CD4-positive, alpha-beta T cell treated with Interferon alpha-2 for 1 hour (primary cell): ENCODE data around the gene CT45A9.
"Not testable (repeated sequence)": the region's sequence is repeated elsewhere in the genome, so short reads cannot be mapped to it uniquely, and the experiment has no call there.

Source experiments
- DNase-seq, 2 donors: peaks; one replicate each; pipeline ENCODE4 v3.0.0-alpha.2; 2020 to 2022

The CT45A9 gene

GRCh38 chrX:135871712-135872111 is at the start of gene CT45A9:
Gene CT45A9 (minus strand): TSS chrX:135871812. CDS start chrX:135868061, 3,751 bp downstream.
- not testable (repeated sequence) for DNase-seq

GRCh38 chrX:135920516-135920915 is 48.9 kb upstream of the CT45A9 start:
- DNase-seq, result not testable (repeated sequence)

- DNase-seq, result no peak
Observed at GRCh38 chrX:135914404-135914803, 42.8 kb upstream of the CT45A9 start.

GRCh38 chrX:135910251-135910650 is 38.6 kb upstream of the CT45A9 start:
- DNase-seq, result no peak

- DNase-seq, result no peak
Observed at GRCh38 chrX:135893294-135893817, 21.7 kb upstream of the CT45A9 start, which contains the start of the genes CT45A10 and SAGE1. Gene CT45A10 (minus strand): TSS chrX:135893444. CDS start chrX:135885344, 8,100 bp downstream. Gene SAGE1 (plus strand): TSS chrX:135893716. CDS start chrX:135896243, 2,527 bp downstream.

GRCh38 chrX:135892781-135893180 is 21.2 kb upstream of the CT45A9 start:
- DNase-seq, result no peak

GRCh38 chrX:135890087-135890585 is 18.5 kb upstream of the CT45A9 start:
- DNase-seq, result no peak

- DNase-seq, result not testable (repeated sequence)
Observed at GRCh38 chrX:135888976-135889375, 17.4 kb upstream of the CT45A9 start.

- not testable (repeated sequence) for DNase-seq
Observed at GRCh38 chrX:135888230-135888629, 16.6 kb upstream of the CT45A9 start.

GRCh38 chrX:135882741-135883140 is 11.1 kb upstream of the CT45A9 start:
- DNase-seq, result not testable (repeated sequence)

- not testable (repeated sequence) for DNase-seq
Observed at GRCh38 chrX:135854438-135854837, 17.2 kb downstream of the CT45A9 start, which contains the start of gene CT45A8. Gene CT45A8 (minus strand): TSS chrX:135854538. CDS start chrX:135850783, 3,755 bp downstream.

- not testable (repeated sequence) for DNase-seq
Observed at GRCh38 chrX:135837180-135837579, 34.4 kb downstream of the CT45A9 start, which contains the start of gene CT45A7. Gene CT45A7 (minus strand): TSS chrX:135837280. CDS start chrX:135833533, 3,747 bp downstream.

- DNase-seq, result not testable (repeated sequence)
Observed at GRCh38 chrX:135819912-135820311, 51.7 kb downstream of the CT45A9 start, which contains the start of gene CT45A2. Gene CT45A2 (minus strand): TSS chrX:135820012. CDS start chrX:135816265, 3,747 bp downstream.
